Astrocyte (in vitro differentiated cells and primary cell): Measurements from ENCODE around the gene FRMD4A. TPM values are rescaled to one million over a fixed set of nuclear protein-coding genes. Genes with fewer than 3 reads are reported as not detected.

Experiments used
- DNase-seq: peaks from one replicate; pipeline ENCODE4 v3.0.0-alpha.2; 2010; ENCODE audit warnings: low read depth
- FAIRE-seq: peaks from 2 replicates; lab custom pipeline; 2011; peaks lifted over from hg19 to GRCh38; lab: Jason Lieb, UNC
- H2AFZ ChIP-seq: 2 replicates; pipeline ENCODE4 v1.6.0; 2012; ENCODE audit warnings: low read depth, low read length, inconsistent platforms
- H3K27ac ChIP-seq: 2 replicates; pipeline ENCODE4 v1.5.1; 2011; ENCODE audit warnings: low read depth, low read length, inconsistent platforms
- H3K27me3 ChIP-seq: 2 replicates; pipeline ENCODE4 v1.6.0; 2011; ENCODE audit warnings: low read length, inconsistent platforms; ENCODE audit not compliant: insufficient read depth
- H3K36me3 ChIP-seq: 2 replicates; pipeline ENCODE4 v1.5.1; 2011; ENCODE audit warnings: low read length, inconsistent platforms; ENCODE audit not compliant: insufficient read depth
- H3K4me1 ChIP-seq: 2 replicates; pipeline ENCODE4 v1.5.1; 2011; ENCODE audit warnings: low read length, inconsistent platforms; ENCODE audit not compliant: insufficient read depth
- H3K4me2 ChIP-seq: 2 replicates; pipeline ENCODE4 v1.6.0; 2012; ENCODE audit warnings: low read length, inconsistent platforms
- H3K4me3 ChIP-seq: 2 replicates; pipeline ENCODE4 v1.5.1; 2011; ENCODE audit warnings: low read depth, mild to moderate bottlenecking, low read length, inconsistent platforms; ENCODE audit not compliant: insufficient read depth
- H3K79me2 ChIP-seq: 2 replicates; pipeline ENCODE4 v1.6.0; 2012; ENCODE audit warnings: mild to moderate bottlenecking, low read length, inconsistent platforms; ENCODE audit not compliant: insufficient read depth
- H3K9ac ChIP-seq: 2 replicates; pipeline ENCODE4 v1.6.0; 2012; ENCODE audit warnings: mild to moderate bottlenecking, low read length, inconsistent platforms
- H3K9me3 ChIP-seq: 2 replicates; pipeline ENCODE4 v1.5.1; 2012; ENCODE audit warnings: low read depth, mild to moderate bottlenecking, low read length, inconsistent platforms; ENCODE audit not compliant: insufficient read depth
- H4K20me1 ChIP-seq: 2 replicates; pipeline ENCODE4 v1.6.0; 2012; ENCODE audit warnings: low read length, inconsistent platforms; ENCODE audit not compliant: insufficient read depth
- H3K27ac Mint-ChIP-seq: one replicate; pipeline ENCODE4 v1.8.0; 2021; ENCODE audit warnings: mild to moderate bottlenecking, mixed read lengths; ENCODE audit not compliant: unreplicated experiment
- H3K27me3 Mint-ChIP-seq: one replicate; pipeline ENCODE4 v1.8.0; 2021; ENCODE audit warnings: low read depth, mixed read lengths; ENCODE audit not compliant: unreplicated experiment
- H3K36me3 Mint-ChIP-seq: one replicate; pipeline ENCODE4 v1.8.0; 2021; ENCODE audit warnings: low read depth, mixed read lengths; ENCODE audit not compliant: unreplicated experiment
- H3K4me1 Mint-ChIP-seq: one replicate; pipeline ENCODE4 v1.8.0; 2021; ENCODE audit warnings: low read depth, mixed read lengths; ENCODE audit not compliant: unreplicated experiment
- H3K4me3 Mint-ChIP-seq: one replicate; pipeline ENCODE4 v1.8.0; 2021; ENCODE audit warnings: mild to moderate bottlenecking, moderate library complexity, mixed read lengths; ENCODE audit not compliant: unreplicated experiment
- H3K9me3 Mint-ChIP-seq: one replicate; pipeline ENCODE4 v1.8.0; 2021; ENCODE audit warnings: mild to moderate bottlenecking, mixed read lengths; ENCODE audit not compliant: unreplicated experiment
- EZH2 ChIP-seq: IDR thresholded peaks from 2 replicates; pipeline ENCODE4 v1.6.1; 2012; ENCODE audit warnings: mild to moderate bottlenecking, low read length, inconsistent platforms; ENCODE audit not compliant: insufficient read depth
- total RNA-seq: library from RNA; stranded (reverse); gene quantifications from 2 replicates; pipeline ENCODE4 v1.2.1, GENCODE V29; 2021
- TF ChIP-seq, protein P1 (sequence below): IDR thresholded peaks from 2 replicates; pipeline ENCODE4 v1.5.1; 2011; ENCODE audit warnings: low read depth, mild to moderate bottlenecking, inconsistent platforms, low read length, moderate library complexity; ENCODE audit not compliant: insufficient read depth

The FRMD4A gene
- total RNA-seq, 1 donor from 2014 or later = 82.5 TPM

DNA sequence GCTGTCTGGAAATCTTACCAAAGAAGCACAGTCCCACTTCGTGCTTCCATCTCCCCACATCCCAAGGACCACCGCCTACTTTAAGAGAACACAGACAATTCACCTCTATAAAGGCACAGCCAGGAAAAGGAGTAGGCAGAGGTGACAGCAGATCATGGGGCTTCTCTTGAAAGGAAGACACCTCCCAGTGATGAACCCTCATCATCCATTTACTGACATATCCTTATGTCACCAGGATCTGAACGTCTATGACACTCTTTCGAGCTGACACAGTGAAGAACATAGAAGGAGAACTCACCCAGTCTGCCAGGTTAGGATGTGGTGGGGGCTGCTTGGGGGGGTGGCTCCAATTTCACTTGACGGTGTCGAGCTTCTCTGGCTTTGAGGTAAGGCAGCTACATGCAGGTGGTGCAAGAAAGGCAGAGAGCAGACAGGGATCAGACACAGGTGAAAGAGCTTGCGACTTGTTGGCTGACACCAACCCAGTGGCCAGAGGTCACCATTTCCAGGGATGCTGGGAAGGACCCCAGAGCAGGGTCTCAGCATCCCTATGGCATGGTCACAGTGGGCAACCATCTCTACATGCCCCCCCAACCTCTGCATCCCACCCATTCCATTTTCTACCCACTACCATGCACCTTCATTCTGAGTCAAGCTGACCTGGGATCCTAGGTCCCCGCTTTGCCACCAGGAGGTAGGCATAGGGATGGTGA is 676.5 kb downstream of the FRMD4A start:
- Histone ChIP-seq H2AFZ (no peak overlapping the region), H4K20me1 (peaks cover 69% of the 10 kb centered on the region), H3K36me3 (peaks cover 87% of the 10 kb centered on the region), H3K9me3 (no peaks in the 10 kb centered on the region), H3K4me2 (no peak overlapping the region), H3K79me2 (peaks cover 22% of the 10 kb centered on the region), H3K9ac (no peak overlapping the region), H3K4me3 (no peak overlapping the region), H3K27me3 (no peaks in the 10 kb centered on the region), H3K27ac (no peak overlapping the region), H3K4me1 (peaks cover 4% of the 10 kb centered on the region)
- Mint-ChIP-seq H3K4me1 (peaks cover 23% of the 10 kb centered on the region), H3K27ac (no peak overlapping the region), H3K36me3 (peaks cover 25% of the 10 kb centered on the region), H3K27me3 (no peaks in the 10 kb centered on the region), H3K9me3 (peaks cover 1% of the 10 kb centered on the region), H3K4me3 (no peak overlapping the region)
- no peak for DNase-seq
- TF ChIP-seq EZH2 = no peak
- TF ChIP-seq, protein P1, sequence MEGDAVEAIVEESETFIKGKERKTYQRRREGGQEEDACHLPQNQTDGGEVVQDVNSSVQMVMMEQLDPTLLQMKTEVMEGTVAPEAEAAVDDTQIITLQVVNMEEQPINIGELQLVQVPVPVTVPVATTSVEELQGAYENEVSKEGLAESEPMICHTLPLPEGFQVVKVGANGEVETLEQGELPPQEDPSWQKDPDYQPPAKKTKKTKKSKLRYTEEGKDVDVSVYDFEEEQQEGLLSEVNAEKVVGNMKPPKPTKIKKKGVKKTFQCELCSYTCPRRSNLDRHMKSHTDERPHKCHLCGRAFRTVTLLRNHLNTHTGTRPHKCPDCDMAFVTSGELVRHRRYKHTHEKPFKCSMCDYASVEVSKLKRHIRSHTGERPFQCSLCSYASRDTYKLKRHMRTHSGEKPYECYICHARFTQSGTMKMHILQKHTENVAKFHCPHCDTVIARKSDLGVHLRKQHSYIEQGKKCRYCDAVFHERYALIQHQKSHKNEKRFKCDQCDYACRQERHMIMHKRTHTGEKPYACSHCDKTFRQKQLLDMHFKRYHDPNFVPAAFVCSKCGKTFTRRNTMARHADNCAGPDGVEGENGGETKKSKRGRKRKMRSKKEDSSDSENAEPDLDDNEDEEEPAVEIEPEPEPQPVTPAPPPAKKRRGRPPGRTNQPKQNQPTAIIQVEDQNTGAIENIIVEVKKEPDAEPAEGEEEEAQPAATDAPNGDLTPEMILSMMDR = no peak
- no peak for FAIRE-seq

DNA sequence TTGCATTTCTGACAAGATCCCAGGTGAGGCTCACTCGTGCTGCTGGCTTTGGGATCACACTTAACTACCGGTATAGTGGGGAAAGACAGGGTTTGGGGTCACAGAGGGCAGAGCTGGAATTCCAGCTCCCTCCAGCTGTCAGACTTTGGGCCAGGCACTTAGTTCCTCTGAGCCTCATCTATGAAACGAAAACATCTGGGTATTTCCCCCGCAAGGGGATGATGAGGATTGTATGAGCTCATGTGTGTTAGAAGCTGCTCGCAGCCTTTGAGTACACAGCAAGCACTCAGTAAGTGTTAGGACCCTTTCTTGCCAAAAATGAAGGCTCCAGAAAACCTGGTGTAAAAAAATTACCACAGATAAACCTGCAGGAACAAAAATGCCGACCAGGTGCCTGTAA is 677.9 kb downstream of the FRMD4A start:
- no peak overlapping the region for H3K27ac ChIP-seq
- no peak for TF ChIP-seq EZH2
- TF ChIP-seq, protein P1 = no peak
- H3K4me1 ChIP-seq = no peaks in the 10 kb centered on the region
- no peak overlapping the region for H3K9ac ChIP-seq
- no peaks in the 10 kb centered on the region for H3K27me3 ChIP-seq
- DNase-seq = no peak
- H3K4me2 ChIP-seq = no peak overlapping the region
- H3K79me2 ChIP-seq = peaks cover 21% of the 10 kb centered on the region
- Mint-ChIP-seq H3K27ac (no peak overlapping the region), H3K4me3 (no peak overlapping the region), H3K9me3 (peaks cover 1% of the 10 kb centered on the region), H3K36me3 (peaks cover 30% of the 10 kb centered on the region), H3K27me3 (no peaks in the 10 kb centered on the region), H3K4me1 (peaks cover 26% of the 10 kb centered on the region)
- peaks cover 91% of the 10 kb centered on the region for H3K36me3 ChIP-seq
- H4K20me1 ChIP-seq = peaks cover 83% of the 10 kb centered on the region
- no peak overlapping the region for H2AFZ ChIP-seq
- H3K9me3 ChIP-seq = no peaks in the 10 kb centered on the region
- H3K4me3 ChIP-seq = no peak overlapping the region
- FAIRE-seq = no peak
